Measurements from ENCODE around the gene AJUBA.

AJUBA gene

DNA sequence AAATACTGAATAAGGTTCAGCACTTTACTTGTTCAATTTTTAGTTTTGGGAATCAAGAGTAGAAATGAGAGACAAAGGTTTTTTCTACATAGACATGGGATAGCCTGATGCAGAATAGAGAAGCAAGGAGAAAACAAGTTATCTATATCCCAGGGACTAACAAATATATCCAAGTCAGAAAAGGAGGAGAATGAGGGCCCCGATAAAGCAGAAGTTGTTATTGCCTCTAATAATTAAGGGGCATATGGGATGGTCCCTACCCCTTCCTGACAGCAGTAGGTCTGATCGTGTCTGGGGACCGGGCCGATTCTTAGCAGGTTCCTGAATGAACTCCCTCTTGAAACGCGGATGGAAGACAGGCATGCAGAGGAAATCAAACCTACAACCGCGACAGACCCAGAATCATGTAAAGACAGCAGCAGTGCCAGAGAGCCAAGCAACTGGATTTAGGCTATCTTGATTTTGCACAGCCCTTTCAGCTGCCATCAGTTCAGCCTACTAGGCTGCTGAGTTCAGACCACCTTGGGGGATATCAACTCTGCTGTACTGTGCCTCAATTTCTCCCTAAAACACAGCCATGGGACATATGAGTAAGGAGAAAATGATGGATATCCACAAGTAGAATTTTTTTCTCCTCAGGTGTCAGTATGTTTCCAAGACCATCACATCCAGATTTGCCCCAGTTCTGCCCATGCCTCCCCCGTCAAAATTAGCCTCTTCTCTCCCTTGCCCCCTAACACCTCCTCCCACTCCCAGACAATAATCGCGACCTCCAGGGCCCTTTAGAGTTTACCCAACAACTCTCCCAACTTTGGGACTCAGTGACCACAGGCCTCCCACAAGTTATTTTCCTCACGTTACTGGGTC, 53.9 kb downstream of the AJUBA start:
- no peak for DNase-seq (ENCODE audit: extremely low read depth, low read depth)
- TF ChIP-seq, protein P1, sequence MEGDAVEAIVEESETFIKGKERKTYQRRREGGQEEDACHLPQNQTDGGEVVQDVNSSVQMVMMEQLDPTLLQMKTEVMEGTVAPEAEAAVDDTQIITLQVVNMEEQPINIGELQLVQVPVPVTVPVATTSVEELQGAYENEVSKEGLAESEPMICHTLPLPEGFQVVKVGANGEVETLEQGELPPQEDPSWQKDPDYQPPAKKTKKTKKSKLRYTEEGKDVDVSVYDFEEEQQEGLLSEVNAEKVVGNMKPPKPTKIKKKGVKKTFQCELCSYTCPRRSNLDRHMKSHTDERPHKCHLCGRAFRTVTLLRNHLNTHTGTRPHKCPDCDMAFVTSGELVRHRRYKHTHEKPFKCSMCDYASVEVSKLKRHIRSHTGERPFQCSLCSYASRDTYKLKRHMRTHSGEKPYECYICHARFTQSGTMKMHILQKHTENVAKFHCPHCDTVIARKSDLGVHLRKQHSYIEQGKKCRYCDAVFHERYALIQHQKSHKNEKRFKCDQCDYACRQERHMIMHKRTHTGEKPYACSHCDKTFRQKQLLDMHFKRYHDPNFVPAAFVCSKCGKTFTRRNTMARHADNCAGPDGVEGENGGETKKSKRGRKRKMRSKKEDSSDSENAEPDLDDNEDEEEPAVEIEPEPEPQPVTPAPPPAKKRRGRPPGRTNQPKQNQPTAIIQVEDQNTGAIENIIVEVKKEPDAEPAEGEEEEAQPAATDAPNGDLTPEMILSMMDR (IDR thresholded peaks at IDR 0.05; ENCODE audit: low read depth, low read length) = no peak

DNA sequence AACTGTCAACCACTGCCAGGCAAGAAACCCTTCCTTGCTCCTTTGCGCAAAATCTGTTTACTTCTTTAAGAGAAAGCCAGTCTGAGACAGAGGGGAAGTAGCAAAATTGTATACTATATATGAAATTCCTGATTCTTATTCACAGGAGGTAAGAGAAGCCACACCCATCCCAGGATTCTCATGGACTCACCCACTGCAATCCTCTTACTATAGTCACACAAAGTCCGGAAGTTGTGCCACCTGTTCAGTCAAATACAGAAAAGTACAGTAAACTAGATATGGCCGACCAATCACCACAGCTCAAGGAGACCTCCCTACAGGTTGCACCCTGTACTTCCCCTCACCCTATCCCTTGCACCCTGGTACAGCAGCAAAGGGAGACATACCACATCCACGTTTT, 56.0 kb downstream of the AJUBA start:
- TF ChIP-seq, protein P1 (IDR thresholded peaks at IDR 0.05; ENCODE audit: low read depth, low read length) = no peak
- DNase-seq (ENCODE audit: extremely low read depth, low read depth) = no peak

DNA sequence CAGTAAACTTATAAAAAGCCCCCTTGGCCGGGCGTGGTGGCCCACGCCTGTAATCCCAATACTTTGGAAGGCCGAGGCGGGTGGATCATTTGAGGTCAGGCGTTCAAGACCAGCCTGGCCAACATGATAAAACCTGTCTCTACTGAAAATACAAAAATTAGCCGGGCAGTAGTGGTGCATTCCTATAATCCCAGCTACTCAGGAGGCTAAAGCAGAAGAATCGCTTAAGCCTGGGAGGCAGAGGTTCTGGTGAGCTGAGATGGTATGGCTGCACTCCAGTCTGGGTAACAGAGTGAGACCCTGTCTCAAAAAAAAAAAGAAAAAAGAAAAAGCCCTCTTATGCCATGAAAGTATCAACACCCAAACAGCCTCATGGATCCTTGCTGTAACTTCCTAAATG, 56.8 kb downstream of the AJUBA start:
- TF ChIP-seq, protein P1 (IDR thresholded peaks at IDR 0.05; ENCODE audit: low read depth, low read length) = no peak
- no peak for DNase-seq (ENCODE audit: extremely low read depth, low read depth)

DNA sequence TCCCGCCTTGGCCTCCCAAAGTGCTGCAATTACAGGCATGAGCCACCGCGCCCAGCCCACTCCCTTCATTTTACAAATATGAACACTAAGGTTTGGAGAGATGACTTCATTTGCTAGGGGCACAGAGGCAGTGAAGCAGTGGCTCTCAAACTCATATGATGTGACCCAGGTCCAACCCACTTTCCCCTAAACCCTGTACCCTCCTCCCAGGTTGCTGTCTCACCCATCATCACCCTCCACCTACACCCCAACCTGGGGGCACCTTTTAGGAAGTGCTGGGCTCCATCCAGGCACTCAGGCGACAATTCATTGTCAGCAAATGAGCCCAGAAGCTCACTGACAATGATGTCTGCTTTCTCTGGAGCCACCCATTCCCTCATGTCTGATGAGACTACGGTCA, 58.6 kb downstream of the AJUBA start:
- TF ChIP-seq, protein P1 (IDR thresholded peaks at IDR 0.05; ENCODE audit: low read depth, low read length) = no peak
- no peak for DNase-seq (ENCODE audit: extremely low read depth, low read depth)

DNA sequence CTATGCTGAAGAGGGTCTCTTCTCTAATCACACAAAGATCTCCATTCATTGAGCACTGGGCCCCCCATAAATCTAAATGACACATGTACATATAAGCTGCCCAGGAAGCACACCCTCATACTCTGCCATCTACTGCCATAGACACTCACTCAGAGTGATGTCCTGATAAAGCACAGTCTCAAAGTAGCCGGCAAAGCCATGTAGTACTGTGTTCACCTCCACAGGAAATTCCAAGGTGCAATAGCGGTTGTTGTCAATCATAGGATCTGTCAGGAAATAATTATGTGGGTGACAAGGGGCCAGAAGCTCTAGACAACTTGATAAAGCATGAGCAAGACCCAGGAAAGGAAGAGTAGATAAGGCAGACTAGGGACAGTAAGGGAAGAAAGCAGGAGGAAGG, 60.1 kb downstream of the AJUBA start:
- TF ChIP-seq, protein P1 (IDR thresholded peaks at IDR 0.05; ENCODE audit: low read depth, low read length) = no peak
- DNase-seq (ENCODE audit: extremely low read depth, low read depth) = no peak
